ENCODE data around the gene CD99. TPM values are rescaled to one million over a fixed set of nuclear protein-coding genes. Genes with fewer than 3 reads are reported as not detected.

Gene CD99
- total RNA-seq, 4 donors from 2014 or later = 285 to 421 (median 292) TPM

GRCh38 chrX:2691543-2692220 is 587 bp downstream of the CD99 start:
- H3K4me3 ChIP-seq = peak overlapping the region; percentile 79 to 84
- no peaks in the 10 kb centered on the region for H3K27me3 ChIP-seq
- peak; percentile 20 for ATAC-seq
- peaks cover 2 to 53% (median 31%) of the 10 kb centered on the region in 3 donors for H3K4me1 ChIP-seq
- TF ChIP-seq EP300 (IDR thresholded peaks at IDR 0.05) (no peak), POLR2AphosphoS5 (IDR thresholded peaks at IDR 0.05) (peak; percentile 38)
- H3K36me3 ChIP-seq = no peaks in the 10 kb centered on the region
- peak overlapping the region; percentile 52 to 94 (median 86) for H3K27ac ChIP-seq
- WGBS, 2 donors (ENCODE audit: low coverage in 1 of 2) = 0 to 1% methylated on average over 19 to 22 of the region's 42 CpGs
- H3K9me3 ChIP-seq = no peaks in the 10 kb centered on the region

- WGBS, 2 donors (ENCODE audit: low coverage in 1 of 2) = 13 to 22% methylated on average over 6 to 12 of the region's 24 CpGs
- peak overlapping the region; percentile 52 to 94 (median 86) for H3K27ac ChIP-seq
- H3K4me3 ChIP-seq = peak overlapping the region; percentile 79 to 84
- no peaks in the 10 kb centered on the region for H3K36me3 ChIP-seq
- H3K4me1 ChIP-seq = peaks cover 2 to 60% (median 37%) of the 10 kb centered on the region in 3 donors
- H3K27me3 ChIP-seq = no peaks in the 10 kb centered on the region
- no peak for TF ChIP-seq CTCF (IDR thresholded peaks at IDR 0.05)
- no peak for TF ChIP-seq EP300 (IDR thresholded peaks at IDR 0.05)
- no peak for TF ChIP-seq POLR2AphosphoS5 (IDR thresholded peaks at IDR 0.05)
- TF ChIP-seq POLR2A (IDR thresholded peaks at IDR 0.05) = no peak
- no peaks in the 10 kb centered on the region for H3K9me3 ChIP-seq
- no peak for ATAC-seq
These were observed 1.4 kb downstream of the CD99 start for GRCh38 chrX:2692221-2693112.

GRCh38 chrX:2693113-2694002 is 2.3 kb downstream of the CD99 start:
- Histone ChIP-seq H3K27me3 (no peaks in the 10 kb centered on the region), H3K4me3 (peak overlapping the region in 1 of 2 donors; percentile 84), H3K9me3 (no peaks in the 10 kb centered on the region), H3K27ac (peak overlapping the region in 2 of 4 donors; percentile 90 to 94), H3K4me1 (peaks cover 2 to 69% (median 44%) of the 10 kb centered on the region in 3 donors), H3K36me3 (no peaks in the 10 kb centered on the region)
- TF ChIP-seq CTCF (IDR thresholded peaks at IDR 0.05) (no peak), EP300 (IDR thresholded peaks at IDR 0.05) (no peak), POLR2A (IDR thresholded peaks at IDR 0.05) (no peak), POLR2AphosphoS5 (IDR thresholded peaks at IDR 0.05) (no peak)
- no peak for ATAC-seq
- 42 to 46% methylated on average over 7 to 9 of the region's 15 CpGs for WGBS, 2 donors (ENCODE audit: low coverage in 1 of 2)

GRCh38 chrX:2694914-2695267 is 3.8 kb downstream of the CD99 start:
- Histone ChIP-seq H3K9me3 (no peaks in the 10 kb centered on the region), H3K4me3 (peak overlapping the region in 1 of 2 donors; percentile 84), H3K27ac (peak overlapping the region in 3 of 4 donors; percentile 50 to 94 (median 90)), H3K36me3 (peaks cover 0 to 6% of the 10 kb centered on the region in 2 donors), H3K27me3 (no peaks in the 10 kb centered on the region), H3K4me1 (peaks cover 2 to 85% (median 45%) of the 10 kb centered on the region in 3 donors)
- TF ChIP-seq CTCF (IDR thresholded peaks at IDR 0.05) (no peak), POLR2A (IDR thresholded peaks at IDR 0.05) (no peak), POLR2AphosphoS5 (IDR thresholded peaks at IDR 0.05) (peak; percentile 34), EP300 (IDR thresholded peaks at IDR 0.05) (no peak)
- ATAC-seq = no peak
- 54 to 79% methylated on average over 7 of the region's 7 CpGs for WGBS, 2 donors (ENCODE audit: low coverage in 1 of 2)
